GM18498 (cell line): ENCODE data around the gene PANK2.
"Not testable (repeated sequence)": the region's sequence is repeated elsewhere in the genome, so short reads cannot be mapped to it uniquely, and the experiment has no call there.

ENCODE experiments used
- ATAC-seq: cut with Tn5 transposase; IDR thresholded peaks from one replicate; pipeline ENCODE4 v1.9.1; 2021; ENCODE audit warnings: mild to moderate bottlenecking, moderate library complexity; ENCODE audit not compliant: unreplicated experiment

PANK2 gene

DNA sequence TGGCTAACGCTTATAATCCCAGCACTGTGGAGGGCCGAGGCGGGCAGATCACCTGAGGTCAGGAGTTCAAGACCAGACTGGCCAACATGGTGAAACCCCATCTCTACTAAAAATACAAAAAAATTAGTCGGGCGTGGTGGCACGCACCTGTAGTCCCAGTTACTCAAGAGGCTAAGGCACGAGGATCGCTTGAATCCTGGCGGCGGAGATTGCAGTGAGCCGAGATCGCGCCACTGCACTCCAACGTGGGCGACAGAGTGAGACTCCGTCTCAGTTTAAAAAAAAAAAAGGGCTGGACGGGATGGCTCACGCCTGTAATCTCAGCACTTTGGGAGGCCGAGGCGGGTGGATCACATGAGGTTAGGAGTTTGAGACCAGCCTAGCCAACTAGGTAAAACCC is 83.4 kb downstream of the PANK2 start:
- not testable (repeated sequence) for ATAC-seq

DNA sequence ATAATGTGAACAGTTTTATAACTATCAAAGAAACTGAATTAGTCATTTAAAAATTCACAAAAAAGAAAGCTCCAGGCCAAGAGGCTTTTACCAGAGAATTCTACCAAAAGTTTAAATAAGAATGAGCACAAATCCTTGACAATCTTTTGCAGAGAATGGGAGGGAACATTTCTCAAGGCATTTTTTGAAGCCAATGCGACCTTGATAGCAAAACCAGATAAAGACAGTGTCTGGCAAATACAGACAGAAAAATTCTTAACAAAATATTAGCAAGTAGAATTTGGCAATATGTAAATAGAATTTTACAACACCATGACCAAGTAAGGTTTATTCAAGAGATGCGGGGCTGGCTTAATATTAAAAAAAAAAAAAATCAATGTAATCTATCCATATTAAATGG is 84.5 kb downstream of the PANK2 start:
- no peak for ATAC-seq

DNA sequence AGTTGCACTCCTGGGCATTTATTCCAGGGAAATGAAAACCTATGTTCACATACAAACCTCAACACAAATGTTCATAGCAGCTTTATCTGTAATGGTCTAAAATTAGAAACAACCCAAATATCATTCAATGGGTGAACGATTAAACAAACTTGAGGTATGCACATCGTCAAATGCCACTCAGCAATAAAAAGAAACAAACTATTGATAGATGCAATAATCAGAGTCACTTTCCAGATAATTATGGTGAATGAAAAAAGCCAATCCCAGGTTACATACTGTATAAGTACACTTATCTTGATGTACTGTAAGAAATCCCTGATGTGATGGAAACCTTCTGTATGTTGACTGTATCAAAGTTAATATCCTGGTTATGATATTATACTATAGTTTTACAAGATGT is 87.3 kb downstream of the PANK2 start:
- no peak for ATAC-seq
